ENCODE results near the gene RPS6KA2.
"Not testable (repeated sequence)": the region's sequence is repeated elsewhere in the genome, so short reads cannot be mapped to it uniquely, and the experiment has no call there.

Gene RPS6KA2

GRCh38 chr6:166533205-166533824 is 93.7 kb downstream of the RPS6KA2 start:
- Histone ChIP-seq H3K9me3 (ENCODE audit: control insufficient read depth in 1 of 2, low read length in 2 of 2) (no peaks in the 10 kb centered on the region), H3K9ac (ENCODE audit: low read depth in 1 of 2, low read length in 2 of 2) (no peak overlapping the region), H3K36me3 (ENCODE audit: control insufficient read depth in 1 of 2, insufficient read depth in 2 of 2, low read length in 2 of 2) (peaks cover 0 to 9% of the 10 kb centered on the region in 2 donors), H3K27me3 (ENCODE audit: control insufficient read depth in 1 of 2, insufficient read depth in 2 of 2, low read length in 2 of 2) (no peaks in the 10 kb centered on the region), H3K4me1 (ENCODE audit: control insufficient read depth in 1 of 2, insufficient read depth in 2 of 2, low read length in 2 of 2) (no peaks in the 10 kb centered on the region), H3K4me3 (ENCODE audit: low read depth in 1 of 2, low read length in 2 of 2) (no peak overlapping the region), H3K27ac (ENCODE audit: low read depth, low read length) (no peak overlapping the region)

GRCh38 chr6:166532302-166532701 is 94.7 kb downstream of the RPS6KA2 start:
- H3K27ac ChIP-seq (ENCODE audit: low read depth, low read length), result no peak overlapping the region
- H3K9me3 ChIP-seq (ENCODE audit: control insufficient read depth in 1 of 2, low read length in 2 of 2), result no peaks in the 10 kb centered on the region
- H3K4me3 ChIP-seq (ENCODE audit: low read depth in 1 of 2, low read length in 2 of 2), result no peak overlapping the region
- H3K9ac ChIP-seq (ENCODE audit: low read depth in 1 of 2, low read length in 2 of 2), result no peak overlapping the region
- no peaks in the 10 kb centered on the region for H3K4me1 ChIP-seq (ENCODE audit: control insufficient read depth in 1 of 2, insufficient read depth in 2 of 2, low read length in 2 of 2)
- H3K36me3 ChIP-seq (ENCODE audit: control insufficient read depth in 1 of 2, insufficient read depth in 2 of 2, low read length in 2 of 2), result peaks cover 0 to 9% of the 10 kb centered on the region in 2 donors
- no peaks in the 10 kb centered on the region for H3K27me3 ChIP-seq (ENCODE audit: control insufficient read depth in 1 of 2, insufficient read depth in 2 of 2, low read length in 2 of 2)

- Histone ChIP-seq H3K36me3 (ENCODE audit: control insufficient read depth in 1 of 2, insufficient read depth in 2 of 2, low read length in 2 of 2) (peaks cover 0 to 4% of the 10 kb centered on the region in 2 donors), H3K4me1 (ENCODE audit: control insufficient read depth in 1 of 2, insufficient read depth in 2 of 2, low read length in 2 of 2) (no peaks in the 10 kb centered on the region), H3K9me3 (ENCODE audit: control insufficient read depth in 1 of 2, low read length in 2 of 2) (no peaks in the 10 kb centered on the region), H3K9ac (ENCODE audit: low read depth in 1 of 2, low read length in 2 of 2) (no peak overlapping the region), H3K27me3 (ENCODE audit: control insufficient read depth in 1 of 2, insufficient read depth in 2 of 2, low read length in 2 of 2) (no peaks in the 10 kb centered on the region), H3K27ac (ENCODE audit: low read depth, low read length) (no peak overlapping the region), H3K4me3 (ENCODE audit: low read depth in 1 of 2, low read length in 2 of 2) (no peak overlapping the region)
These were observed 96.6 kb downstream of the RPS6KA2 start for GRCh38 chr6:166530211-166531095.

- no peaks in the 10 kb centered on the region for H3K4me1 ChIP-seq (ENCODE audit: control insufficient read depth in 1 of 2, insufficient read depth in 2 of 2, low read length in 2 of 2)
- no peak overlapping the region for H3K9ac ChIP-seq (ENCODE audit: low read depth in 1 of 2, low read length in 2 of 2)
- H3K36me3 ChIP-seq (ENCODE audit: control insufficient read depth in 1 of 2, insufficient read depth in 2 of 2, low read length in 2 of 2), result peaks cover 0 to 4% of the 10 kb centered on the region in 2 donors
- no peaks in the 10 kb centered on the region for H3K27me3 ChIP-seq (ENCODE audit: control insufficient read depth in 1 of 2, insufficient read depth in 2 of 2, low read length in 2 of 2)
- no peak overlapping the region for H3K4me3 ChIP-seq (ENCODE audit: low read depth in 1 of 2, low read length in 2 of 2)
- H3K27ac ChIP-seq (ENCODE audit: low read depth, low read length), result no peak overlapping the region
- no peaks in the 10 kb centered on the region for H3K9me3 ChIP-seq (ENCODE audit: control insufficient read depth in 1 of 2, low read length in 2 of 2)
These were observed 97.5 kb downstream of the RPS6KA2 start for GRCh38 chr6:166529586-166529985.

- not testable (repeated sequence) for H3K36me3 ChIP-seq (ENCODE audit: control insufficient read depth in 1 of 2, insufficient read depth in 2 of 2, low read length in 2 of 2); H3K27me3 ChIP-seq (ENCODE audit: control insufficient read depth in 1 of 2, insufficient read depth in 2 of 2, low read length in 2 of 2); H3K9ac ChIP-seq (ENCODE audit: low read depth in 1 of 2, low read length in 2 of 2); H3K9me3 ChIP-seq (ENCODE audit: control insufficient read depth in 1 of 2, low read length in 2 of 2); H3K4me3 ChIP-seq (ENCODE audit: low read depth in 1 of 2, low read length in 2 of 2); H3K27ac ChIP-seq (ENCODE audit: low read depth, low read length); H3K4me1 ChIP-seq (ENCODE audit: control insufficient read depth in 1 of 2, insufficient read depth in 2 of 2, low read length in 2 of 2)
These were observed 98.0 kb downstream of the RPS6KA2 start for GRCh38 chr6:166529058-166529457.

GRCh38 chr6:166527849-166528248 is 99.2 kb downstream of the RPS6KA2 start:
- Histone ChIP-seq H3K4me1 (ENCODE audit: control insufficient read depth in 1 of 2, insufficient read depth in 2 of 2, low read length in 2 of 2) (no peaks in the 10 kb centered on the region), H3K27me3 (ENCODE audit: control insufficient read depth in 1 of 2, insufficient read depth in 2 of 2, low read length in 2 of 2) (no peaks in the 10 kb centered on the region), H3K4me3 (ENCODE audit: low read depth in 1 of 2, low read length in 2 of 2) (no peak overlapping the region), H3K36me3 (ENCODE audit: control insufficient read depth in 1 of 2, insufficient read depth in 2 of 2, low read length in 2 of 2) (peaks cover 0 to 4% of the 10 kb centered on the region in 2 donors), H3K9me3 (ENCODE audit: control insufficient read depth in 1 of 2, low read length in 2 of 2) (no peaks in the 10 kb centered on the region), H3K27ac (ENCODE audit: low read depth, low read length) (no peak overlapping the region), H3K9ac (ENCODE audit: low read depth in 1 of 2, low read length in 2 of 2) (no peak overlapping the region)

GRCh38 chr6:166526937-166527336 is 100.1 kb downstream of the RPS6KA2 start:
- Histone ChIP-seq H3K9ac (ENCODE audit: low read depth in 1 of 2, low read length in 2 of 2) (no peak overlapping the region), H3K36me3 (ENCODE audit: control insufficient read depth in 1 of 2, insufficient read depth in 2 of 2, low read length in 2 of 2) (peaks cover 0 to 4% of the 10 kb centered on the region in 2 donors), H3K9me3 (ENCODE audit: control insufficient read depth in 1 of 2, low read length in 2 of 2) (no peaks in the 10 kb centered on the region), H3K27me3 (ENCODE audit: control insufficient read depth in 1 of 2, insufficient read depth in 2 of 2, low read length in 2 of 2) (no peaks in the 10 kb centered on the region), H3K4me1 (ENCODE audit: control insufficient read depth in 1 of 2, insufficient read depth in 2 of 2, low read length in 2 of 2) (no peaks in the 10 kb centered on the region), H3K4me3 (ENCODE audit: low read depth in 1 of 2, low read length in 2 of 2) (no peak overlapping the region), H3K27ac (ENCODE audit: low read depth, low read length) (no peak overlapping the region)

- H3K27ac ChIP-seq (ENCODE audit: low read depth, low read length), result no peak overlapping the region
These were observed 101.5 kb downstream of the RPS6KA2 start for GRCh38 chr6:166525567-166525966.

GRCh38 chr6:166523782-166524559 is 103.1 kb downstream of the RPS6KA2 start:
- no peak overlapping the region for H3K9ac ChIP-seq (ENCODE audit: low read depth in 1 of 2, low read length in 2 of 2)
- H3K4me3 ChIP-seq (ENCODE audit: low read depth in 1 of 2, low read length in 2 of 2), result no peak overlapping the region
- H3K36me3 ChIP-seq (ENCODE audit: control insufficient read depth in 1 of 2, insufficient read depth in 2 of 2, low read length in 2 of 2), result no peaks in the 10 kb centered on the region
- H3K27me3 ChIP-seq (ENCODE audit: control insufficient read depth in 1 of 2, insufficient read depth in 2 of 2, low read length in 2 of 2), result no peaks in the 10 kb centered on the region
- no peaks in the 10 kb centered on the region for H3K4me1 ChIP-seq (ENCODE audit: control insufficient read depth in 1 of 2, insufficient read depth in 2 of 2, low read length in 2 of 2)
- no peak overlapping the region for H3K27ac ChIP-seq (ENCODE audit: low read depth, low read length)
- no peaks in the 10 kb centered on the region for H3K9me3 ChIP-seq (ENCODE audit: control insufficient read depth in 1 of 2, low read length in 2 of 2)

More at GRCh38 chr6:166525567-166525966, 101.5 kb downstream of the RPS6KA2 start:
- no peak overlapping the region for H3K4me3 ChIP-seq (ENCODE audit: low read depth in 1 of 2, low read length in 2 of 2)
- peaks cover 0 to 2% of the 10 kb centered on the region in 2 donors for H3K36me3 ChIP-seq (ENCODE audit: control insufficient read depth in 1 of 2, insufficient read depth in 2 of 2, low read length in 2 of 2)
- no peaks in the 10 kb centered on the region for H3K4me1 ChIP-seq (ENCODE audit: control insufficient read depth in 1 of 2, insufficient read depth in 2 of 2, low read length in 2 of 2)
- no peaks in the 10 kb centered on the region for H3K9me3 ChIP-seq (ENCODE audit: control insufficient read depth in 1 of 2, low read length in 2 of 2)
- no peaks in the 10 kb centered on the region for H3K27me3 ChIP-seq (ENCODE audit: control insufficient read depth in 1 of 2, insufficient read depth in 2 of 2, low read length in 2 of 2)
- no peak overlapping the region for H3K9ac ChIP-seq (ENCODE audit: low read depth in 1 of 2, low read length in 2 of 2)
